HG02798 (cell line): ENCODE results near the gene IFI16.

Experiments used
- ATAC-seq: cut with Tn5 transposase; IDR thresholded peaks from one replicate; pipeline ENCODE4 v1.9.1; 2021; ENCODE audit warnings: mild to moderate bottlenecking; ENCODE audit not compliant: unreplicated experiment, poor library complexity

Gene IFI16

DNA sequence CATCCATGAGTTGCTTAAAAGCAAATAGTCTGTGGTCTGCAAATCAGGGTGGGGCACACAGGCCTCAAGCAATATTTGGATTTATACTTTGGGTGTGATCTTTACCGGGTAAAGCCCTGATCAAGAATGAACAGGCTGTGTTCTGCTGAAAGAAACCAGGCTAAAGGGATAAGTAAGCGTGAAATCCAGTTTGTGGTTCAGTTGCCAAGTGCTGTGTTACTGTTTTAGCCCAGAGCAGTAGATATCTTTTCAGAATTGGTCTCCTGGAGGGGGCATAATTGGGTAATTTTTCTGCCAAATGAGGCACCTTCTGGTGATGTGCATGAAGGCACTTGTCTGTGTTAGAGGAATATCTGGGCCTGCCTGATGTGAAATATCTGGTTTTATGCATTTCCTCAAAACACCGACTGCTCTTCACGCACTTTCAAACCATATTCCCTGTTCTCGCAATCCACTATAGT is 45.5 kb downstream of the IFI16 start:
- no peak for ATAC-seq

- ATAC-seq: no peak
Measured at GRCh38 chr1:159056069-159056698, 46.5 kb downstream of the IFI16 start.

DNA sequence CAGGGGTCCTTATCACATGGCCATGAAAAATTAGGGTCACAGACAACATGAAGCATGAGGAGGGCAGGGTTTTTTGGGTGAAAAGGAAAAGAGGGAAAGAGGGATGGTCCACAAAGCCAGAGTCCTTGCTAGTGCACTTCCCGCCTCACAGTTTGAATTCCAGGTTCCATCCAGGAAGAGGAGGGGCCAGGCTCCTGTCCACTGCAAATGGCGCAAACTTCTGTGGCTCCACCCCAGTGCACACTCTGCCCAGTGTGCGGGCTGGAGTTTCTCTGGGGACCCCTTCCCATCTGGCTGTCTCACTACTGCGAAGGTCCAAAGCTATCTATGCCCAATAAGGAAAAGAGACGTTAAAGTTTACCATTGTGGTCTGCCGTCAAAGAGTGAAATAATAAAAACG is 49.0 kb downstream of the IFI16 start:
- no peak for ATAC-seq

- ATAC-seq: no peak
Measured at GRCh38 chr1:159065106-159065505, 55.4 kb downstream of the IFI16 start.

DNA sequence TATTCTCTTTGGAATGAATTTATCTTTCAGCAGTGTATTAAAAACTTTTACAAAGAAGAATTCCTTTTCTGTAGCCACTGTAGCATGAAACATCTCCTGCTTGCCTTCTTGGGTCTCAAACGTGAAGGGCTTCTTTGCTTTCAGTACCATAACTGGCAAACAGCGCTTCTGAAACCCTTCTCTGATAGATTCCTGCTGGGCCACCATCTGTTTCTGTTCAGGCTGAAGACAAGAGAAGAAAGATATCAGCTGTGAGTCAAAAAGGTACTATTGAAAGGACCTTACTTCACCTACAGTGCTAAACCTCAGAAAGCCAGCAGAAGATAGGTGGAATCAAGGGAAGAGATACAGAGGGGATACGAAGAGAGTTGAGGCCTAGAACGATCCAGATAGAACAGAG is 56.4 kb downstream of the IFI16 start:
- no peak for ATAC-seq

GRCh38 chr1:159067699-159068621 is 58.3 kb downstream of the IFI16 start:
- peak; percentile 83 for ATAC-seq

GRCh38 chr1:159068886-159069285 is 59.2 kb downstream of the IFI16 start:
- no peak for ATAC-seq

DNA sequence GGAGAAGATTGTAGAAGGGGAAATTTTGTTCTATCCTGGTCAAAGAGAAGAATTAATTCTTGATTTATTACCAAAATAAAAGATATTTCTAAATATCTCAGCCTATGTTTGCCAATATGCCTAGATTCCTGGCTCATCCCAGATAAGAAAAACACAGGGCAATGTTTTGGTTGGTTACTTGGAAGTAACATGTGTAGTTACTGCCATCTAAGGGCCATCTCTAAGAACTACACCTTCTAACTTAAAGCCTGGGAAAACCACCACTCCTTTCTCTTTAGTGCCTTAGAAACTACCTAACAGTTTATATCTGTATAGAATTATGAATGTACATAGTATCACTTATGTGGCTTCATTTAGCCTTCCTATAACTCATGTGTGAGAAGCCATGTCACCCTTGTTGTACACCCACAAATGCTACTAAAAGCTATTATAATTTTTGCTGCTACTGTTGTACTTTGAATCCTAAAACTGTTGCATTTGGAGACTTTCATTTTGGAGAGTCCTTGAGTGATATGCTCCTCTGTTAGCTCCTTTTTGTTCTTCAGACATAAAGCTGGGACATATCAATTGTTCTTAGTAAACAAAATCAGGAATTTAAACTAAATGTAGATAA is 62.4 kb downstream of the IFI16 start:
- no peak for ATAC-seq

DNA sequence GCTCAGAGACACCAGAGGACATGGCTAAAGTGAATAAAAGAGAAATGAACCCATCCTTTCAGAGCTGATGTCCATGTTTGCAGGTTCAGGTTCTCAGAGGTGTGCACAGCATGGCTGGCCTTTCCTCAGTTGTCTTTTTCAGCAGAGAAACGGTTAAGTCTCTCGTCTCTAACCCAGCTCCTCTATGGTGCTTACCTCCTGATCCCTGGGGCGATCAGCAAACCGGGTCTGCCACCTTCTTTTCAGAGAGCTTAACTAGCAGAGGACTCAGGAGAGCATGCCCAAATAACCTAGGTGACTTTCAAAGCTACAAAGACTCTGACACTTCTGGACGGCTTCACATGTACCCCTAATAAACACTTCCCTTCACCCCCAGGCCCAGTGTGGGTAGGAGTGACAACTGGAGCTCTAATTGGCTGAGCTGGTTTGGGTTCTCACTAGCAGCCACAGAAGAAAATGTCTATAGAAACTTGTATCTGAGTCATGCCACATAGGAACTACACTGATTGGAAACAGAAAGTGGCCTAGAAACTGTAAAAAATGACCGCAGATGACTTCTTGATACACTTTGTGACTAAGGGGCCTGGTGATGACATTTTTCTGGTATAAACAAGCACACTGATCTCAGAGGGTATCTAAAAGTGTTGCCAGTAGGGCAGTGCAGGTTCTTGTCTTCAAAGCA is 66.9 kb downstream of the IFI16 start, which contains the start of gene AIM2:
Gene AIM2 (minus strand): TSS at position 329 of the 682 bp plus-strand sequence. CDS start 3,267 bp downstream, outside the sequence.
- ATAC-seq: peak; percentile 91

- ATAC-seq: peak; percentile 67
Measured at GRCh38 chr1:159077120-159077961, 67.6 kb downstream of the IFI16 start.

GRCh38 chr1:159079525-159079924 is 69.8 kb downstream of the IFI16 start:
- ATAC-seq: no peak

DNA sequence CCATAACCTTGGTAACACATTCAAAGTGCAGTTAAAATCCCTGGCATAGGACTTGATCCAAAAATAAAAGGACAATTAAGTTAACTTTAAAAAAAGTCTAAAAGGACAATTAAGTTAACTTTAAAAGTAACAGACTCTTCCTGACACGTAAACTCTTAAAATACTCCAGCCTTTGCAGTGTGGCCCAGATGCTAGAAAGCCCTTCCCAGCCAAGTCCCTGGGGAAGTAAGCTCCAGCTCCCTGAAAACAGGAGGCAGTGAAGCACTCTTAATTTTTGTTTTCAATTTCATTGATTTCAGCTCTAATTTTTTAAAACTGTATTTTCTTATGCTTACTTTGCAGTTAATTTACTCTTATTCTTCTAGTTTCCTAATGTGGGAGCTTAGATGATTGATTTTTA is 71.9 kb downstream of the IFI16 start:
- ATAC-seq: no peak

DNA sequence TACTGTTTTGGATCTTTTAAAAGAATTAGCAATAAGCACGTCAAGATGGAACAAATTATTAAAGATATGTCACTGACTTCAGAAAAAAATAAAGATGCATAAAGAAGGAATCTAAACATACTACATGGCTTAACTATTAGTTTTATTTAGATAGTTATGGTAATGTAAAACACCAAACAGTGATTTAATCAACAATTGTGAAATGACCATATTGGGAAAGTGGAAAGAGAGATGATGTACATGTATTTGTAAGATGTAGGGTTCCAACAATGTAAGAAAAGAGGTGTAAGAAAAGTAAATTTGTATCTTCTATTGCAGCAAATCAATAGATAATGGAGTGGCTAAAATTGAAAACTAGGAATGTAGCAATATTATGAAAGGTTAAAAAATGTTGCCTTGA is 73.3 kb downstream of the IFI16 start:
- no peak for ATAC-seq

DNA sequence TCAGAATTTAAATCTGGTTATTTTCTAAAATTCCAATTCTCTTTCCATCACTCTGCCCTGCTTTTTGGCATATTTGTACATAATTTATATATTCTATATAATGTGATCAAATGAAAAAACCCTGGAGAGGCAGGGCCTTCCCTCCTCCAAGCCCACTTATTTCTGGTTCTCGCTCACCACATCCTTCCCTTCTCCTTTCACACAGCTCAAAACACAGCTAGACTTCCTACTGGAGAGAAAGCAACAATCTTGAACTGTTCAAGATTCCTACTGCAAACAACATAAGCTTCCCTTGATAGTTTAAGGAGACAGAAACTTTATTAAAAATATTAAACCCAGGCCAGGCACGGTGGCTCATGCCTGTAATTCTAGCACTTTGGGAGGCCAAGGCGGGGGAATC is 74.4 kb downstream of the IFI16 start:
- ATAC-seq: no peak

- no peak for ATAC-seq
Measured at GRCh38 chr1:159084867-159085266, 75.2 kb downstream of the IFI16 start.

GRCh38 chr1:159088050-159088449 is 78.3 kb downstream of the IFI16 start:
- no peak for ATAC-seq

DNA sequence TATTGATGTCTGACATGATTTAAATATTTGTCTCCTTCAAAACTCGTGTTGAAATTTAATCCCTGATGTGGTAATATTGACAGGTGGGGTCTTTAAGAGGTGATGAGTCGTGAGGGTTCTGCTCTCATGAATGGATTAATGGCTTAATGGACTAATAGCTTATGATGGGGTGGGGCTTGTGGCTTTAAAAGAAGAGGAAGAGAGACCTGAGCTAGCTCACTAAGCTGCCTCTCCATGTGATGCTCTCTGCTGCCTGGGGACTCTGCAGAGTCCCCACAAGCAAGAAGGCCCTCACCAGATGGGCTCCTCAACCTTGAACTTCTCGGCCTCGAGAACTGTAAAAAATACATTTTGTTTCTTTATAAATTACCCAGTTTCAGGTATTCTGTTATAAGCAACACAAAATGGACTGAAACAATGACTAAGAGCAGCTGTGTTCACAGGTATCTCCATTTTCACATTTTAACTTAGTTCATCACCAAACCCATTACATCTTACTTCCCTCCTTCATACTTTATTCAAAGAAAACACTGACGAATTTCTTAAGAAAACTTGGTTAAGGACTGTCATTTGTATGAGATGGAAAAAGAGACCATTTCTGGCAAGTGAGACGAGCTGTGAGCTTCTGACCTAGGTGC is 79.0 kb downstream of the IFI16 start:
- peak; percentile 62 for ATAC-seq

DNA sequence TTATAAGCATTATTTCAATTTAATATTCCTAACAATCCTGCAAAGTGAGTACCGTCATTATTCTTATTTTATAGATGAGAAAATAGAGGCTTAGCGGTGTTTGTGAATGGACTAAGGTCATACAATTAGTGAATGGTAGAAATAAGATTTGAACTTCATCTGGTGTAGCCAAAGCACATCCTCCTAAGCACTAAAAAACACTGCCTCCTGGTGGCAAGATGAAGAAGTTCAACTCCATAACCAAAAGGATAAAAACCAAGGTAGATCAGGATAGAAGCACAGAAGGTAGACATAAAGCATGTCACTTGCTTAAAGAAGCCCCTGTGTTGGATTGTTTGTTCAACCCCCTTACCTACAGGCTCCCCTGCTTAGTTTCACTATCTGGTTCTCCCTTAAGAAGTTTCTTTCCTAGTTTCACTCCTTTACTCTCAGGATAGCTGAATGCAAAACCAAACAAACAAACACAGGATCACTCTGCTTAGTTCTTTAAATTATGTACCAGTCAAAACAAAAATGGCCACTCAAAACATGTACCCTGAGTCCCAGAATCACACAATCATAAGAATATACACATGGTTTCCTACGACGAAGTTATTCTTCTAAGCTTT is 79.6 kb downstream of the IFI16 start:
- ATAC-seq: peak; percentile 67
